Activated CD4-positive, alpha-beta memory T cell treated with anti-CD3 and anti-CD28 coated beads, Interleukin-2, amount 10 ng/mL, durations not matched to agents 7 days and 5 days (primary cell): ENCODE results near the gene HSP90AB1. TPM values are rescaled to one million over a fixed set of nuclear protein-coding genes. Genes with fewer than 3 reads are reported as not detected.
A peak's percentile ranks its signal among the peaks of the same experiment; 100 is the strongest.
"Not testable (repeated sequence)": the region's sequence is repeated elsewhere in the genome, so short reads cannot be mapped to it uniquely, and the experiment has no call there.

Source experiments
- CTCF ChIA-PET: fragments of 350-600 bp; sonication (Branson Sonifier 250); formaldehyde crosslinking; loops from one replicate; lab custom pipeline; 2021; ENCODE audit warnings: antibody characterized with exemption, inconsistent platforms; lab: Charles Lee
- POLR2A ChIA-PET: fragments of 350-600 bp; sonication (Branson Sonifier 250); formaldehyde crosslinking; loops from one replicate; lab custom pipeline; 2021; ENCODE audit warnings: antibody characterized with exemption; lab: Charles Lee
- DNase-seq: peaks from one replicate; pipeline ENCODE4 v3.0.0-alpha.2; 2020
- H3K27ac Mint-ChIP-seq: one replicate; pipeline ENCODE4 v1.8.0; 2021; ENCODE audit warnings: mild to moderate bottlenecking, mixed read lengths
- H3K27me3 Mint-ChIP-seq: one replicate; pipeline ENCODE4 v1.8.0; 2021; ENCODE audit warnings: mixed read lengths
- H3K36me3 Mint-ChIP-seq: one replicate; pipeline ENCODE4 v1.8.0; 2021; ENCODE audit warnings: low read depth, mixed read lengths
- H3K4me1 Mint-ChIP-seq: one replicate; pipeline ENCODE4 v1.8.0; 2021; ENCODE audit warnings: mixed read lengths
- H3K4me3 Mint-ChIP-seq: one replicate; pipeline ENCODE4 v1.8.0; 2021; ENCODE audit warnings: mild to moderate bottlenecking, mixed read lengths
- H3K9me3 Mint-ChIP-seq: one replicate; pipeline ENCODE4 v1.8.0; 2021; ENCODE audit warnings: mixed read lengths
- total RNA-seq, 2 experiments: library from RNA; stranded (reverse); gene quantifications; one replicate each; pipeline ENCODE4 v1.2.3, GENCODE V29; 2021

Gene HSP90AB1
- total RNA-seq, 2 experiments from 2014 or later = 478 to 479 TPM

DNA sequence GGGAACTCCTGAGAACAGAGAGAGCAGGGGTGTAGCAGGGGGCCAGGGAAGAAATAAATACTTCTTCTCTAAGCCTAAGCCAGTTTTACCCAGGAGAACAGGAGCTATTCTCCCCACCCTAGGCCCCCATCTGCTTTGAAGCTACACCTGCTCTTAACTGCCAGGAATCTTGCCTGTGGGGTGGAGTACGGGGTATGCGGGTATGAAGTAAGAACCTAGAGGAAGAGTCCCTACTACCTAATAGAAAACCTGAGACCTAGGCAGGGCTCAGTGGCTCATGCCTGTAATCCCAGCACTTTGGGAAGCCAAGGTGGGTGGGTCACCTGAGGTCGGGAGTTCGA is 22.0 kb upstream of the HSP90AB1 start:
- H3K9me3 Mint-ChIP-seq = no peaks in the 10 kb centered on the region

GRCh38 chr6:44225579-44226325 is 21.1 kb upstream of the HSP90AB1 start:
- ChIA-PET POLR2A (interaction anchor here (5.0 to 6.4 kb wide), 3 partner anchors 10 to 30 kb away, joined by 23 to 88 read pairs (median 48); partner anchors contain the start of genes HSP90AB1 and SLC35B2), CTCF (interaction anchor here (0.7 to 4.2 kb wide), 4 partner anchors 10 to 53 kb away, joined by 3 to 27 read pairs (median 16); no protein-coding TSS in a partner anchor)
- Mint-ChIP-seq H3K9me3 (no peaks in the 10 kb centered on the region), H3K4me1 (peaks cover 35% of the 10 kb centered on the region), H3K4me3 (peak overlapping the region; percentile 35), H3K36me3 (peaks cover 4% of the 10 kb centered on the region), H3K27ac (no peak overlapping the region), H3K27me3 (no peaks in the 10 kb centered on the region)
- no peak for DNase-seq

More for the DNA sequence above, 22.0 kb upstream of the HSP90AB1 start:
- H3K27ac Mint-ChIP-seq = peak overlapping the region; percentile 4
- peaks cover 37% of the 10 kb centered on the region for H3K4me1 Mint-ChIP-seq
- no peaks in the 10 kb centered on the region for H3K27me3 Mint-ChIP-seq
- ChIA-PET POLR2A (interaction anchor here (0.8 to 6.4 kb wide), 7 partner anchors 11 to 595 kb away, joined by 4 to 88 read pairs (median 6); partner anchors contain the start of genes GTPBP2, HSP90AB1 and SLC35B2), CTCF (interaction anchor here (0.7 to 4.2 kb wide), 11 partner anchors 10 to 80 kb away, joined by 3 to 27 read pairs (median 5); partner anchors contain the start of genes HSP90AB1 and SLC35B2)
- peak overlapping the region; percentile 74 for H3K4me3 Mint-ChIP-seq
- DNase-seq = no peak
- no peaks in the 10 kb centered on the region for H3K36me3 Mint-ChIP-seq

GRCh38 chr6:44226368-44227147 is 20.3 kb upstream of the HSP90AB1 start:
- ChIA-PET CTCF (interaction anchor here (0.7 to 4.2 kb wide), 4 partner anchors 9 to 130 kb away, joined by 3 to 27 read pairs (median 15); no protein-coding TSS in a partner anchor), POLR2A (interaction anchor here (1.0 to 6.4 kb wide), 5 partner anchors 9 to 86 kb away, joined by 3 to 88 read pairs (median 6); partner anchors contain the start of genes AARS2 and HSP90AB1)
- peaks cover 8% of the 10 kb centered on the region for H3K36me3 Mint-ChIP-seq
- H3K4me1 Mint-ChIP-seq = peaks cover 30% of the 10 kb centered on the region
- H3K27me3 Mint-ChIP-seq = no peaks in the 10 kb centered on the region
- H3K9me3 Mint-ChIP-seq = no peaks in the 10 kb centered on the region
- no peak overlapping the region for H3K4me3 Mint-ChIP-seq
- no peak for DNase-seq
- no peak overlapping the region for H3K27ac Mint-ChIP-seq

DNA sequence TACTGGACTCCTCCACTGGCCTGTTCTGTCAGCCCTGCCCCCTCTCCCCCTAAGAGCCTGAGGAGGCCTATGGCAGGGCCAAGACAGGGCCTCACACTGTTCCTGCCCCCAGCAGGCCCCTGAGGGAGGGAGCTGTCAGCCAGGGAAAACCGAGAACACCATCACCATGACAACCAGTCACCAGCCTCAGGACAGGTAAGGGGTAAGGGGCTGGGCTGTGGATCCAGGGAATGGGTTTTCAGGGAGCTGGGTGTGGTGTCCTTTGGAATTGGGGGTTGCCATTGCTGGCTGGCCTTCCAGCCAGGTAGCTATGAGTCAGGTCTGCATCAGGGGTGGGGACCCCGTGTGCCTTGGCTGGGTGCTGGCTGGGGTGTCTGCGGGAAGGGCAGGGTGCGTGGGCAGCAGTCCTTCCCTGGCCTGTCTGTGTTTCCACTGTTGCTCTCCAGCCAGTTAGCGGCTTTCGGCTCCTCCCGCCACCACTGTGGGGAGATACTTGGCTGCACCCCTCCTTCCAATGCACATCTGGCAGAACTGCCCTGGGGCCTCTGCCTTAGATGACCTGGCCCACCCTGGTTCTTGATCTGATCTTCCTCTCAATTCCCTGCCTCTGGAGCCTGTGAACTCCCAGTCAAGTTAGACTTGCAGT is 19.6 kb upstream of the HSP90AB1 start:
- Mint-ChIP-seq H3K27ac (no peak overlapping the region), H3K4me3 (no peak overlapping the region), H3K36me3 (peaks cover 8% of the 10 kb centered on the region), H3K4me1 (peaks cover 25% of the 10 kb centered on the region), H3K27me3 (no peaks in the 10 kb centered on the region), H3K9me3 (no peaks in the 10 kb centered on the region)
- ChIA-PET POLR2A (interaction anchor here (1.0 to 6.4 kb wide), 5 partner anchors 9 to 85 kb away, joined by 3 to 88 read pairs (median 6); partner anchors contain the start of genes AARS2 and HSP90AB1), CTCF (interaction anchor here (1.0 to 4.2 kb wide), 5 partner anchors 10 to 131 kb away, joined by 3 to 27 read pairs (median 3); no protein-coding TSS in a partner anchor)
- no peak for DNase-seq

GRCh38 chr6:44228031-44228430 is 18.9 kb upstream of the HSP90AB1 start:
- Mint-ChIP-seq H3K4me1 (peaks cover 22% of the 10 kb centered on the region), H3K36me3 (peaks cover 8% of the 10 kb centered on the region), H3K27ac (no peak overlapping the region), H3K4me3 (no peak overlapping the region), H3K9me3 (no peaks in the 10 kb centered on the region), H3K27me3 (no peaks in the 10 kb centered on the region)
- no peak for DNase-seq
- ChIA-PET POLR2A (interaction anchor here (1.2 to 6.0 kb wide), 3 partner anchors 8 to 19 kb away, joined by 6 to 48 read pairs (median 6); partner anchors contain the start of gene HSP90AB1), CTCF (interaction anchor here (1.0 to 1.5 kb wide), 4 partner anchors 9 to 132 kb away, joined by 3 to 4 read pairs (median 3); no protein-coding TSS in a partner anchor)

- CTCF ChIA-PET = interaction anchor here (1.0 to 1.5 kb wide), 2 partner anchors 9 to 28 kb away, joined by 3 read pairs; no protein-coding TSS in a partner anchor
- H3K4me1 Mint-ChIP-seq = peaks cover 22% of the 10 kb centered on the region
- H3K4me3 Mint-ChIP-seq = no peak overlapping the region
- H3K9me3 Mint-ChIP-seq = no peaks in the 10 kb centered on the region
- peaks cover 8% of the 10 kb centered on the region for H3K36me3 Mint-ChIP-seq
- no peaks in the 10 kb centered on the region for H3K27me3 Mint-ChIP-seq
- H3K27ac Mint-ChIP-seq = no peak overlapping the region
- no peak for DNase-seq
- POLR2A ChIA-PET = interaction anchor here (1.2 to 6.0 kb wide), 3 partner anchors 8 to 18 kb away, joined by 6 to 48 read pairs (median 6); partner anchors contain the start of gene HSP90AB1
Observed at GRCh38 chr6:44228433-44228832, 18.5 kb upstream of the HSP90AB1 start.

DNA sequence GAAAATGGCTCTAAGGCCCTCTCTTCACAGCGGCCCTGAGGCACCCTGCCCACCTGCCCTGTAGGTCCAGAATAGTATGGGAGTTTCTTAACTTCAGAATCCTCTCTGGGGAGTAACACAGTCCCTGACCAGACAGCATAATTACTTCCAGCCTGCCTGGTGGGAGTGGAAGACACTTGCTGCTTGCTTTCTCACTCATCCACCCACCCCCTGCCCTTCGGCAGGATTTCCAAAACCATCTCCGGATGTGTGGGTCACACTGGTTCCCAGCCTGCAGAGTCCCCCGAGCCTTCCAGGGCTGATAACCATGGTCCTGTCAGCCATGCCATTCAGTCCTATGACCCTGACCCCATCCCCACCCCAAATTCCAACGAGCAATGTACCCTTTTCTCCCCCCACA is 18.1 kb upstream of the HSP90AB1 start:
- no peak for DNase-seq
- POLR2A ChIA-PET = interaction anchor here (1.2 to 6.0 kb wide), 3 partner anchors 7 to 18 kb away, joined by 6 to 48 read pairs (median 6); partner anchors contain the start of gene HSP90AB1
- CTCF ChIA-PET = interaction anchor here (1.5 kb wide), 1 partner anchor 28 kb away, joined by 3 read pairs; no protein-coding TSS in a partner anchor
- H3K4me3 Mint-ChIP-seq = no peak overlapping the region
- peaks cover 26% of the 10 kb centered on the region for H3K4me1 Mint-ChIP-seq
- H3K27ac Mint-ChIP-seq = no peak overlapping the region
- peaks cover 8% of the 10 kb centered on the region for H3K36me3 Mint-ChIP-seq
- H3K27me3 Mint-ChIP-seq = no peaks in the 10 kb centered on the region
- no peaks in the 10 kb centered on the region for H3K9me3 Mint-ChIP-seq

GRCh38 chr6:44229376-44230033 is 17.4 kb upstream of the HSP90AB1 start:
- ChIA-PET CTCF (no interaction called here), POLR2A (interaction anchor here (2.0 kb wide), 1 partner anchor 18 kb away, joined by 8 read pairs; the partner anchor contains the start of gene HSP90AB1)
- Mint-ChIP-seq H3K36me3 (peaks cover 8% of the 10 kb centered on the region), H3K4me1 (peaks cover 20% of the 10 kb centered on the region), H3K4me3 (no peak overlapping the region), H3K27ac (no peak overlapping the region), H3K27me3 (no peaks in the 10 kb centered on the region), H3K9me3 (no peaks in the 10 kb centered on the region)
- DNase-seq = no peak

DNA sequence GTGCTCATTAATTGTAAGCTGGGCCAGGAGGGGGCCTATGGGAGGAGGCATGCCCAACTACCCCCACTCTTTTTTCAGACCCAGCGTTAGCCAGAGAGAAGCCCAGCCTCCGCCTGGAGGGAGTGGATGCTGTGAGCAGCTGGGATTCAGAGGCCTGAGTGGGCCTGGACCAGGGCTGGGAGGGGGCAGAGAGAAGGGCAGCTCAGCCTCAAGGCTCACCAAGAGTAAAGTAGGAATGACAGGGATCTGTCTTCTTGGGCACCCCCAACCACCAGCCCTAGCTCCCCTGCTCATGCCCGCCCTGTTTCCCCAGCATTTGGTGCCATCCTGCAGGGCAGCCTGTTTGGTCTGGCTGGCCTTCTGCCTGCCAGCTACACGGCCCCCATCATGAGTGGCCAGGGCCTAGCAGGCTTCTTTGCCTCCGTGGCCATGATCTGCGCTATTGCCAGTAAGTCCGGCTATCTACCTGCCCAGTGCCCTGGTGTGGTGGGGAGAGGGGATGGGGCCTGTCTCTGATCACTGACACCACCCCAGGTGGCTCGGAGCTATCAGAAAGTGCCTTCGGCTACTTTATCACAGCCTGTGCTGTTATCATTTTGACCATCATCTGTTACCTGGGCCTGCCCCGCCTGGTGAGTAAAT is 16.7 kb upstream of the HSP90AB1 start:
- Mint-ChIP-seq H3K27ac (no peak overlapping the region), H3K27me3 (no peaks in the 10 kb centered on the region), H3K4me1 (peaks cover 13% of the 10 kb centered on the region), H3K36me3 (peaks cover 8% of the 10 kb centered on the region), H3K4me3 (no peak overlapping the region), H3K9me3 (no peaks in the 10 kb centered on the region)
- ChIA-PET CTCF (no interaction called here), POLR2A (interaction anchor here (1.1 to 2.0 kb wide), 2 partner anchors 15 to 17 kb away, joined by 4 to 8 read pairs; partner anchors contain the start of gene HSP90AB1)
- DNase-seq = no peak

- CTCF ChIA-PET, DNase-seq, H3K4me3 Mint-ChIP-seq, H3K27ac Mint-ChIP-seq, H3K27me3 Mint-ChIP-seq, H3K36me3 Mint-ChIP-seq, H3K9me3 Mint-ChIP-seq, H3K4me1 Mint-ChIP-seq, POLR2A ChIA-PET: not testable (repeated sequence)
Observed at GRCh38 chr6:44231426-44231825, 15.5 kb upstream of the HSP90AB1 start.
